Mesenchymal stem cell (in vitro differentiated cells and primary cell): ENCODE results near the gene IRAK3.
A peak's percentile ranks its signal among the peaks of the same experiment; 100 is the strongest.

Source experiments
- DNase-seq: peaks from one replicate; pipeline ENCODE4 v3.0.0-alpha.2; 2013
- H2AFZ ChIP-seq: one replicate; pipeline ENCODE4 v1.6.1; 2013; ENCODE audit warnings: low read depth, mild to moderate bottlenecking, control low read depth, inconsistent platforms, low read length, moderate library complexity
- H2AK5ac ChIP-seq: 2 replicates; pipeline ENCODE4 v1.6.1; 2013; ENCODE audit warnings: low read length, moderate library complexity, mild to moderate bottlenecking, inconsistent platforms; ENCODE audit not compliant: severe bottlenecking
- H2BK120ac ChIP-seq: one replicate; pipeline ENCODE4 v1.6.1; 2013; ENCODE audit warnings: low read depth, mild to moderate bottlenecking, inconsistent platforms, low read length, moderate library complexity
- H2BK12ac ChIP-seq, 2 experiments: one replicate each; pipeline ENCODE4 v1.6.1; 2013; ENCODE audit warnings: inconsistent platforms in 2 of 2, low read length in 2 of 2, mild to moderate bottlenecking in 2 of 2, moderate library complexity in 2 of 2, control low read depth in 1 of 2
- H2BK15ac ChIP-seq: one replicate; pipeline ENCODE4 v1.6.1; 2013; ENCODE audit warnings: mild to moderate bottlenecking, low read depth, inconsistent platforms; ENCODE audit not compliant: poor library complexity, severe bottlenecking
- H2BK5ac ChIP-seq: 2 replicates; pipeline ENCODE4 v1.6.1; 2013; ENCODE audit warnings: low read depth, mild to moderate bottlenecking, low read length, control low read depth, inconsistent platforms; ENCODE audit not compliant: poor library complexity, severe bottlenecking
- H3K14ac ChIP-seq, 2 experiments: one replicate each; pipeline ENCODE4 v1.6.1; 2013; ENCODE audit warnings: inconsistent platforms in 2 of 2, low read length in 2 of 2, control low read depth in 1 of 2, mild to moderate bottlenecking in 1 of 2, moderate library complexity in 1 of 2
- H3K18ac ChIP-seq, 2 experiments: one replicate each; pipeline ENCODE4 v1.6.1; 2013; ENCODE audit warnings: inconsistent platforms in 2 of 2, low read length in 2 of 2, control low read depth in 1 of 2, low read depth in 1 of 2, mild to moderate bottlenecking in 1 of 2
- H3K23ac ChIP-seq, 2 experiments: one replicate each; pipeline ENCODE4 v1.6.1; 2013; ENCODE audit warnings: inconsistent platforms in 2 of 2, low read length in 2 of 2, mild to moderate bottlenecking in 2 of 2, moderate library complexity in 2 of 2, control low read depth in 1 of 2
- H3K27ac ChIP-seq: 2 replicates; pipeline ENCODE4 v1.5.1; 2013; ENCODE audit warnings: mild to moderate bottlenecking, moderate library complexity, low read length, control low read depth, inconsistent platforms; ENCODE audit not compliant: poor library complexity, severe bottlenecking
- H3K27me3 ChIP-seq, 2 experiments: 2 replicates each; pipeline versions ENCODE4 v1.6.1 to v1.7.0; 2013; ENCODE audit warnings: low read length in 2 of 2, mild to moderate bottlenecking in 2 of 2, moderate library complexity in 2 of 2, control low read depth in 1 of 2, inconsistent platforms in 1 of 2; ENCODE audit not compliant: control insufficient read depth in 1 of 2, insufficient read depth in 1 of 2
- H3K36me3 ChIP-seq, 2 experiments: 2 replicates each; pipeline versions ENCODE4 v1.6.1 to v1.7.0; 2013; ENCODE audit warnings: low read length in 2 of 2, control low read depth in 1 of 2, inconsistent platforms in 1 of 2, low read depth in 1 of 2, mild to moderate bottlenecking in 1 of 2; ENCODE audit not compliant: insufficient read depth in 2 of 2, control insufficient read depth in 1 of 2
- H3K4ac ChIP-seq, 2 experiments: one replicate each; pipeline ENCODE4 v1.6.1; 2013; ENCODE audit warnings: inconsistent platforms in 2 of 2, low read length in 2 of 2, mild to moderate bottlenecking in 2 of 2, moderate library complexity in 2 of 2, control low read depth in 1 of 2, low read depth in 1 of 2
- H3K4me1 ChIP-seq: 2 replicates; pipeline ENCODE4 v1.6.1; 2013; ENCODE audit warnings: low read depth, low read length, control low read depth; ENCODE audit not compliant: control insufficient read depth, insufficient read depth
- H3K4me2 ChIP-seq: 2 replicates; pipeline ENCODE4 v1.6.1; 2013; ENCODE audit warnings: low read length, mild to moderate bottlenecking, inconsistent platforms; ENCODE audit not compliant: poor library complexity, severe bottlenecking
- H3K4me3 ChIP-seq, 2 experiments: 2 replicates each; pipeline versions ENCODE4 v1.5.1 to v1.7.0; 2013; ENCODE audit warnings: low read length in 2 of 2, mild to moderate bottlenecking in 2 of 2, control low read depth in 1 of 2, low read depth in 1 of 2; ENCODE audit not compliant: insufficient read depth in 1 of 2
- H3K79me1 ChIP-seq: replicated peaks from 2 replicates; pipeline ENCODE4 v1.6.1; 2013; ENCODE audit warnings: mild to moderate bottlenecking, control low read depth, low read length, inconsistent platforms; ENCODE audit not compliant: poor library complexity, severe bottlenecking
- H3K9ac ChIP-seq: 2 replicates; pipeline ENCODE4 v1.7.0; 2013; ENCODE audit warnings: mild to moderate bottlenecking, low read length, moderate library complexity
- H3K9me3 ChIP-seq: 2 replicates; pipeline ENCODE4 v1.7.0; 2013; ENCODE audit warnings: mild to moderate bottlenecking, low read length; ENCODE audit not compliant: control insufficient read depth
- H4K8ac ChIP-seq: one replicate; pipeline ENCODE4 v1.6.1; 2013; ENCODE audit warnings: inconsistent platforms, mild to moderate bottlenecking, low read length, moderate library complexity
- H4K91ac ChIP-seq: one replicate; pipeline ENCODE4 v1.6.1; 2013; ENCODE audit warnings: mild to moderate bottlenecking, low read length, inconsistent platforms
- WGBS: methylation state at CpG from one replicate; pipeline ENCODE4 v1.1.7; 2013; ENCODE audit warnings: mixed read lengths; 5-methylcytosine and 5-hydroxymethylcytosine counted together

IRAK3 gene

GRCh38 chr12:66240096-66240820 is 51.2 kb downstream of the IRAK3 start:
- Histone ChIP-seq H3K23ac (no peak overlapping the region), H3K9me3 (no peaks in the 10 kb centered on the region), H2AFZ (no peak overlapping the region), H2BK12ac (no peak overlapping the region), H3K4me2 (no peak overlapping the region), H3K4me1 (no peaks in the 10 kb centered on the region), H3K27me3 (peaks cover 0 to 28% of the 10 kb centered on the region in 2 experiments), H4K91ac (no peak overlapping the region), H2BK5ac (no peak overlapping the region), H4K8ac (no peak overlapping the region), H2AK5ac (no peak overlapping the region), H3K9ac (no peak overlapping the region), H2BK15ac (peak overlapping the region; percentile 77), H3K4ac (no peak overlapping the region), H2BK120ac (no peak overlapping the region), H3K18ac (peak overlapping the region in 1 of 2 experiments; percentile 9), H3K79me1 (no peaks in the 10 kb centered on the region), H3K4me3 (no peak overlapping the region), H3K27ac (no peak overlapping the region), H3K14ac (no peak overlapping the region), H3K36me3 (peaks cover 0 to 9% of the 10 kb centered on the region in 2 experiments)
- no peak for DNase-seq
- 77% methylated on average over 5 of the region's 7 CpGs for WGBS

DNA sequence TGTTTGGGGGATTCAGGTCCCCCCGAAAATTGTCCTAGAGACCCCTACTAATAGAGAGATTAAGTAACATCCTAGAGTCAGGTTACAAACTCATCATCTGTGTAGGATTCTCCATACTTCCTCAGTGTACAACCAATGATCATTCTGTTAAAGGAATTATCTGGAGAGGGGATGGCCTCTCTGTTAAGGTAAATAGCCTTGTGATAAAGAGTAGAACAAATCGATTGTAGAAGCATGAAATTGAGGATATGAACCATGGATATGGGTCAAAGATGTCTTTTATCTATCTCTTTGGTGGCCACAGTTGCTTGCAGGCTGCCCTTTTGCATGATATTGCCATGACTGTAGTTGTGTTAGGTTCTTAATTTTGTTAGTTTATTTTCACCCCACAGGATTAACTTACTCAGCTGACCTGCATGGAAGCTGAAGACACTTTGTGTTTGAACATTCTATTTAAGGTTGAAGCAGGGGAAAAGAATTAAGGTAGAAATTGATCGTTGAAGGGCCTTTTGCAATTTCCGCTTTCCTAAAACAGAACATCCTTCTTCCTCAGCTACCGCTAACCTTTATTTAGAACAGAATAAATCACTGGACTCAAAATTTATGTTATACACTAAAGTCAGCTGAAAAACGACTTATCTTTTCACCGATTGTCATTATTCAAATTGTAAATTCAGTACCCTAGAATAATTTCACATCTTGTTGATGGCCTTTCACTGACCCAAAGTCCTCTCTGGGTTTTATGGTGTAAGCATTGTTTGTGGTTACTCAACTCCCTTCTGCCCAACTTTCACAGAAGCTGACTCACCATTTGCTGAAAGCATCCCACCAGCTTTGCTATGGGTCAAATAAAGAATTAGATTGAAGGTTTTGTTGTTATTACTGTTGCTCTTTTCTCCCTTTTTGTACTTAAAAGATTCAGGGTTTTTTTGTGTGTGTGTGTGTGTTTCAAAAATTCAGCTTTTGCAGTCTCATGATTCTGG is 52.3 kb downstream of the IRAK3 start:
- H2AK5ac ChIP-seq = no peak overlapping the region
- DNase-seq = peak; percentile 75
- no peak overlapping the region for H3K4me3 ChIP-seq
- no peak overlapping the region for H2BK120ac ChIP-seq
- no peak overlapping the region for H3K4me2 ChIP-seq
- no peak overlapping the region for H4K8ac ChIP-seq
- H3K79me1 ChIP-seq = no peaks in the 10 kb centered on the region
- no peak overlapping the region for H4K91ac ChIP-seq
- no peak overlapping the region for H2BK12ac ChIP-seq
- H3K27ac ChIP-seq = no peak overlapping the region
- H3K36me3 ChIP-seq = peaks cover 0 to 18% of the 10 kb centered on the region in 2 experiments
- H2BK5ac ChIP-seq = no peak overlapping the region
- 77% methylated on average over 6 of the region's 7 CpGs for WGBS
- peaks cover 0 to 31% of the 10 kb centered on the region in 2 experiments for H3K27me3 ChIP-seq
- H3K18ac ChIP-seq = no peak overlapping the region
- H3K23ac ChIP-seq = no peak overlapping the region
- no peaks in the 10 kb centered on the region for H3K9me3 ChIP-seq
- H2AFZ ChIP-seq = no peak overlapping the region
- H3K9ac ChIP-seq = no peak overlapping the region
- H3K14ac ChIP-seq = no peak overlapping the region
- H3K4ac ChIP-seq = no peak overlapping the region
- no peaks in the 10 kb centered on the region for H3K4me1 ChIP-seq
- no peak overlapping the region for H2BK15ac ChIP-seq

DNA sequence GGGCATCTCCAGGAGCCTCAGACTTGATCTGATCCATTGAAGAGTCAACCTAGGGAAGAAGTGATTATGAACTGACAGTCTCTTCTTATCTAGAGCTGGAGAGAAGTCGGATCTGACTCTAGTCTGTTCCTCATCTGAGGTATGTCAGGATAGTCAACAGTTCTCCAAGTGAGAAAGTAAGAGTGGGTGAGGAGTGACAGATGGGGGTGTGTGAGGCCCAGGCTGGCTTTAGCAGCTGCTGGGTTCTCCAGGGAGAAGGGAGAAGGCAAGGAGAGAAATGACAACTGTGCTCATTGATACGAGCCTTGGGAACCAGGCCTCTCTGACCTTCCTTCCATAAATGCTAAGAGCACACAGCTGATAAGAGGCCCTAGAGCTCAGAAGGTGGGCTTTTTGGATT is 53.3 kb downstream of the IRAK3 start:
- no peaks in the 10 kb centered on the region for H3K4me1 ChIP-seq
- H3K14ac ChIP-seq = no peak overlapping the region
- no peak overlapping the region for H2BK5ac ChIP-seq
- no peak overlapping the region for H2AK5ac ChIP-seq
- no peak overlapping the region for H2BK15ac ChIP-seq
- no peak overlapping the region for H3K23ac ChIP-seq
- no peaks in the 10 kb centered on the region for H3K9me3 ChIP-seq
- H3K27ac ChIP-seq = no peak overlapping the region
- H3K36me3 ChIP-seq = peaks cover 0 to 26% of the 10 kb centered on the region in 2 experiments
- no peak overlapping the region for H3K4me2 ChIP-seq
- 63% methylated on average over 2 of the region's 2 CpGs for WGBS
- H2BK120ac ChIP-seq = no peak overlapping the region
- H3K4me3 ChIP-seq = no peak overlapping the region
- H3K18ac ChIP-seq = peak overlapping the region; percentile 2 to 12
- peak overlapping the region; percentile 39 for H4K91ac ChIP-seq
- peak overlapping the region; percentile 54 to 80 for H2BK12ac ChIP-seq
- DNase-seq = no peak
- no peak overlapping the region for H2AFZ ChIP-seq
- H3K27me3 ChIP-seq = peaks cover 0 to 26% of the 10 kb centered on the region in 2 experiments
- no peaks in the 10 kb centered on the region for H3K79me1 ChIP-seq
- H4K8ac ChIP-seq = no peak overlapping the region
- H3K4ac ChIP-seq = no peak overlapping the region
- H3K9ac ChIP-seq = no peak overlapping the region

DNA sequence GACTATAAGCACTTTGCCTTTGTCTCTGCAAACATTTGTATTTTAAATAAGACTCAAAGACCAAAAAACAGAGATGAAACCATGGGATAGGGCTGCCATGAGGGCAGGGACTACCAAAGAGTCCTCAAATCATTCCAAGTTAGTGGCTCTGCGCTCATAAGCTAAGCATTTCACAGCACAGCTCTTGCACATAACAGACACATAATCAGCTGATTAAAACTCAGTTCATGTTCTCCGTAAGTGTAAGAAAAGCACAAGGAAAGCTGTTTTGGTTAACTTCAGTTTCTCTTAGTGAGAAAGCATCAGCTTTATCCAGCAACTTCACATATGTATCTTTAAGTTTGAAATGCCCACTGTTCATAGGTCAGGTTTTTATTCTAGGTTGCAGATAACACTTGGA is 54.9 kb downstream of the IRAK3 start:
- H3K14ac ChIP-seq = no peak overlapping the region
- no peak overlapping the region for H3K4me2 ChIP-seq
- H4K91ac ChIP-seq = no peak overlapping the region
- peaks cover 0 to 42% of the 10 kb centered on the region in 2 experiments for H3K36me3 ChIP-seq
- H3K4ac ChIP-seq = no peak overlapping the region
- H3K4me1 ChIP-seq = no peaks in the 10 kb centered on the region
- no peak overlapping the region for H3K18ac ChIP-seq
- no peak overlapping the region for H2AK5ac ChIP-seq
- H2AFZ ChIP-seq = no peak overlapping the region
- H3K9ac ChIP-seq = no peak overlapping the region
- H3K9me3 ChIP-seq = no peaks in the 10 kb centered on the region
- no peak for DNase-seq
- peaks cover 0 to 15% of the 10 kb centered on the region in 2 experiments for H3K27me3 ChIP-seq
- whole genome bisulfite sequencing = 88% methylated on average over 2 of the region's 2 CpGs
- H2BK120ac ChIP-seq = no peak overlapping the region
- no peak overlapping the region for H2BK5ac ChIP-seq
- H3K79me1 ChIP-seq = no peaks in the 10 kb centered on the region
- H3K23ac ChIP-seq = no peak overlapping the region
- H3K27ac ChIP-seq = no peak overlapping the region
- no peak overlapping the region for H2BK15ac ChIP-seq
- H4K8ac ChIP-seq = no peak overlapping the region
- H3K4me3 ChIP-seq = no peak overlapping the region
- no peak overlapping the region for H2BK12ac ChIP-seq
